GM20431 (cell line): ENCODE results near the gene EPHA6.
"Not testable (repeated sequence)": the region's sequence is repeated elsewhere in the genome, so short reads cannot be mapped to it uniquely, and the experiment has no call there.

Experiments used
- in situ Hi-C: fragments of 300-500 bp; cut with MseI, MboI; formaldehyde crosslinking; loops from one replicate; pipeline ENCODE4 v1.15.0; 2020; ENCODE audit warnings: low sequenced_read_pairs; ENCODE audit not compliant: unreplicated experiment

The EPHA6 gene

GRCh38 chr3:97256060-97256459 is 441.7 kb downstream of the EPHA6 start:
- in situ Hi-C loops = no loop called here

GRCh38 chr3:97257942-97258697 is 443.7 kb downstream of the EPHA6 start:
- in situ Hi-C loops = no loop called here

GRCh38 chr3:97259263-97259662 is 444.9 kb downstream of the EPHA6 start:
- in situ Hi-C loops = no loop called here

- in situ Hi-C loops = no loop called here
Observed at GRCh38 chr3:97264180-97264579, 449.8 kb downstream of the EPHA6 start.

GRCh38 chr3:97265237-97266005 is 451.0 kb downstream of the EPHA6 start:
- in situ Hi-C loops = no loop called here

- in situ Hi-C loops = no loop called here
Observed at GRCh38 chr3:97269202-97269601, 454.8 kb downstream of the EPHA6 start.

GRCh38 chr3:97276879-97277550 is 462.6 kb downstream of the EPHA6 start:
- in situ Hi-C loops = not testable (repeated sequence)

GRCh38 chr3:97277708-97278107 is 463.3 kb downstream of the EPHA6 start:
- in situ Hi-C loops = no loop called here

- in situ Hi-C loops = no loop called here
Observed at GRCh38 chr3:97278506-97278905, 464.1 kb downstream of the EPHA6 start.

- in situ Hi-C loops = no loop called here
Observed at GRCh38 chr3:97291901-97292300, 477.5 kb downstream of the EPHA6 start.

GRCh38 chr3:97293596-97294131 is 479.3 kb downstream of the EPHA6 start:
- in situ Hi-C loops = no loop called here

- in situ Hi-C loops = no loop called here
Observed at GRCh38 chr3:97297032-97297431, 482.6 kb downstream of the EPHA6 start.

- in situ Hi-C loops = no loop called here
Observed at GRCh38 chr3:97301114-97301513, 486.7 kb downstream of the EPHA6 start.

GRCh38 chr3:97306226-97306625 is 491.8 kb downstream of the EPHA6 start:
- in situ Hi-C loops = no loop called here

GRCh38 chr3:97338375-97338774 is 524.0 kb downstream of the EPHA6 start:
- in situ Hi-C loops = no loop called here

- in situ Hi-C loops = no loop called here
Observed at GRCh38 chr3:97340940-97341339, 526.5 kb downstream of the EPHA6 start.

GRCh38 chr3:97347780-97348179 is 533.4 kb downstream of the EPHA6 start:
- in situ Hi-C loops = no loop called here

GRCh38 chr3:97350971-97351370 is 536.6 kb downstream of the EPHA6 start:
- in situ Hi-C loops = no loop called here

- in situ Hi-C loops = no loop called here
Observed at GRCh38 chr3:97353176-97353575, 538.8 kb downstream of the EPHA6 start.

GRCh38 chr3:97359977-97360376 is 545.6 kb downstream of the EPHA6 start:
- in situ Hi-C loops = no loop called here

- in situ Hi-C loops = no loop called here
Observed at GRCh38 chr3:97360804-97361203, 546.4 kb downstream of the EPHA6 start.
